ENCODE results near the gene C20orf204.

C20orf204 gene

DNA sequence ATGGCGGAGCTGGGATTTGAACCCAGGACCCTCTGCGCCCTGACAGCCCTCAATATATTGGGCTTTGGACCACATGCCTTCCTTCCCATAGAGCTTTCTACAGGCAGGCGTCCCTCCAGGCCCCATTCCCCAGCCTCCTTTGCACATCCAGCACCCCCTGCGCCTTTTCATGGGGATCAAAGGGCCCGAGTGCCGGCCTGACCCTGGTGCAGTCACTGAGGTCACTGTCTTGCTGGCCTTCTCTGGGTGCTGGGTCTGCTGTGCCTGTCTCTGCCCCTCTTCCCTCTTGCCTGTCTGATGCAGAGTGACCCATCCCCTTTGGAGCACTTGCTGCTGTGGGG lies 45.6 kb downstream of the C20orf204 start:
- no peaks in the 10 kb centered on the region for H3K36me3 ChIP-seq (ENCODE audit: control insufficient read depth, insufficient read depth, low read length)
- H3K23ac ChIP-seq (ENCODE audit: low read length): no peak overlapping the region
- no peak overlapping the region for H2BK15ac ChIP-seq (replicated peaks; ENCODE audit: low read depth)
- no peak overlapping the region for H3K18ac ChIP-seq (ENCODE audit: low read length)
- no peak overlapping the region for H3K56ac ChIP-seq (ENCODE audit: low read length)
- H4K8ac ChIP-seq (ENCODE audit: low read depth, low read length): no peak overlapping the region
- H3K4me3 ChIP-seq (ENCODE audit: low read length): no peak overlapping the region
- peaks cover 19% of the 10 kb centered on the region for H3K27me3 ChIP-seq (ENCODE audit: insufficient read depth, low read length, poor library complexity)
- whole genome bisulfite sequencing (ENCODE audit: extremely low coverage, insufficient coverage, low lambda C conversion rate): no CpG with 5 or more reads among the region's 6 CpGs
- no peak overlapping the region for H2BK5ac ChIP-seq (ENCODE audit: low read length)
- no peaks in the 10 kb centered on the region for H3K4me1 ChIP-seq (ENCODE audit: control insufficient read depth, low read depth, low read length)
- H3K27ac ChIP-seq (ENCODE audit: low read depth, low read length): no peak overlapping the region
- no peak for DNase-seq
- H3K4ac ChIP-seq (ENCODE audit: low read depth, low read length): no peak overlapping the region
- no peak overlapping the region for H2BK120ac ChIP-seq (ENCODE audit: low read depth, low read length)
- H2AK5ac ChIP-seq (ENCODE audit: low read length): no peak overlapping the region
- no peaks in the 10 kb centered on the region for H3K79me2 ChIP-seq (ENCODE audit: control insufficient read depth, insufficient read depth, low read length)
- H4K5ac ChIP-seq (ENCODE audit: low read length): no peak overlapping the region
- no peaks in the 10 kb centered on the region for H3K79me1 ChIP-seq (ENCODE audit: low read length)
- H3K9ac ChIP-seq (ENCODE audit: low read length): no peak overlapping the region
- H3K4me2 ChIP-seq (ENCODE audit: low read length): no peak overlapping the region

DNA sequence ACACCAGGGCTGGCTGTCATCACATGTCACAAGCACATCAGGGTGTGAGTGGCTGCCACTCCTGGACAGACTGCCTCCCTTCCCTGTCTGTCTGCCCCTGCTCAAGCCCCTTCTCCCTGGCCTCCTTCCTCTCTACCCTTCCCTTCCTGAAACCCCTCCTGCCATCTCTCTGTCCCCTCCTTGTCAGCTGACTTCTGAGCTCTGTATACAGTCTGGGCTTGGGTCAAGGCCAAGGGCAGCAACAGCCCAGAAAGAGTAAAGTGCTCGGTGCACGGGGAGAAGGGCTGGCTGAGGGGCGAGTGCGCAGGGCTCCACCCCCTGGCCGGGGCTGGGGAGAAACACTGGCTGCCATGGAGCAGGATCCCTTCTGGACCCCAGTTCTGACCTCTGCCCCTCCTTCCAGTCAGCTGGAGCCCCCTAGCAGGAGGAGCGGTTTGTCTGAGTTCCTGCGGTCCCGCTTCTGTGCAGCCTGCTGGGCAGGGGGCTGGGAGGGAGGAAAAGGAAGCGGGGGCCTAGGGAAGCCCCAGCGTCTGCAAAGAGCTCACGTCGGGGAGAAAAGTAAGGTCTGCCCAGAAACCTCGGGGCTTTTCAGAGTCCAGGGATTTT lies 46.2 kb downstream of the C20orf204 start:
- H2AK5ac ChIP-seq (ENCODE audit: low read length): no peak overlapping the region
- no peak overlapping the region for H4K8ac ChIP-seq (ENCODE audit: low read depth, low read length)
- H4K5ac ChIP-seq (ENCODE audit: low read length): no peak overlapping the region
- no peak overlapping the region for H3K56ac ChIP-seq (ENCODE audit: low read length)
- H3K27ac ChIP-seq (ENCODE audit: low read depth, low read length): no peak overlapping the region
- no peaks in the 10 kb centered on the region for H3K79me2 ChIP-seq (ENCODE audit: control insufficient read depth, insufficient read depth, low read length)
- H3K4me3 ChIP-seq (ENCODE audit: low read length): no peak overlapping the region
- no peak overlapping the region for H2BK15ac ChIP-seq (replicated peaks; ENCODE audit: low read depth)
- H2BK5ac ChIP-seq (ENCODE audit: low read length): no peak overlapping the region
- no peaks in the 10 kb centered on the region for H3K4me1 ChIP-seq (ENCODE audit: control insufficient read depth, low read depth, low read length)
- no peak for DNase-seq
- peaks cover 19% of the 10 kb centered on the region for H3K27me3 ChIP-seq (ENCODE audit: insufficient read depth, low read length, poor library complexity)
- no peak overlapping the region for H3K23ac ChIP-seq (ENCODE audit: low read length)
- H3K18ac ChIP-seq (ENCODE audit: low read length): no peak overlapping the region
- no peak overlapping the region for H3K4ac ChIP-seq (ENCODE audit: low read depth, low read length)
- no peaks in the 10 kb centered on the region for H3K79me1 ChIP-seq (ENCODE audit: low read length)
- H3K9ac ChIP-seq (ENCODE audit: low read length): no peak overlapping the region
- no peak overlapping the region for H3K4me2 ChIP-seq (ENCODE audit: low read length)
- WGBS (ENCODE audit: extremely low coverage, insufficient coverage, low lambda C conversion rate): no CpG with 5 or more reads among the region's 13 CpGs
- no peak overlapping the region for H2BK120ac ChIP-seq (ENCODE audit: low read depth, low read length)
- no peaks in the 10 kb centered on the region for H3K36me3 ChIP-seq (ENCODE audit: control insufficient read depth, insufficient read depth, low read length)

- H2BK15ac ChIP-seq (replicated peaks; ENCODE audit: low read depth): no peak overlapping the region
- no CpG with 5 or more reads among the region's 13 CpGs for WGBS (ENCODE audit: extremely low coverage, insufficient coverage, low lambda C conversion rate)
- no peak overlapping the region for H3K56ac ChIP-seq (ENCODE audit: low read length)
- no peak overlapping the region for H3K18ac ChIP-seq (ENCODE audit: low read length)
- H3K23ac ChIP-seq (ENCODE audit: low read length): no peak overlapping the region
- peak overlapping the region; percentile 5 for H3K4me2 ChIP-seq (ENCODE audit: low read length)
- H3K27me3 ChIP-seq (ENCODE audit: insufficient read depth, low read length, poor library complexity): peaks cover 19% of the 10 kb centered on the region
- H3K9ac ChIP-seq (ENCODE audit: low read length): peak overlapping the region; percentile 3
- no peaks in the 10 kb centered on the region for H3K79me1 ChIP-seq (ENCODE audit: low read length)
- no peaks in the 10 kb centered on the region for H3K79me2 ChIP-seq (ENCODE audit: control insufficient read depth, insufficient read depth, low read length)
- no peak overlapping the region for H3K27ac ChIP-seq (ENCODE audit: low read depth, low read length)
- H4K5ac ChIP-seq (ENCODE audit: low read length): no peak overlapping the region
- DNase-seq: no peak
- H3K4me1 ChIP-seq (ENCODE audit: control insufficient read depth, low read depth, low read length): no peaks in the 10 kb centered on the region
- H2AK5ac ChIP-seq (ENCODE audit: low read length): no peak overlapping the region
- H2BK120ac ChIP-seq (ENCODE audit: low read depth, low read length): no peak overlapping the region
- H2BK5ac ChIP-seq (ENCODE audit: low read length): no peak overlapping the region
- H3K4ac ChIP-seq (ENCODE audit: low read depth, low read length): no peak overlapping the region
- no peak overlapping the region for H3K4me3 ChIP-seq (ENCODE audit: low read length)
- H3K36me3 ChIP-seq (ENCODE audit: control insufficient read depth, insufficient read depth, low read length): no peaks in the 10 kb centered on the region
- H4K8ac ChIP-seq (ENCODE audit: low read depth, low read length): no peak overlapping the region
These were observed 46.9 kb downstream of the C20orf204 start for GRCh38 chr20:64082820-64083377.

DNA sequence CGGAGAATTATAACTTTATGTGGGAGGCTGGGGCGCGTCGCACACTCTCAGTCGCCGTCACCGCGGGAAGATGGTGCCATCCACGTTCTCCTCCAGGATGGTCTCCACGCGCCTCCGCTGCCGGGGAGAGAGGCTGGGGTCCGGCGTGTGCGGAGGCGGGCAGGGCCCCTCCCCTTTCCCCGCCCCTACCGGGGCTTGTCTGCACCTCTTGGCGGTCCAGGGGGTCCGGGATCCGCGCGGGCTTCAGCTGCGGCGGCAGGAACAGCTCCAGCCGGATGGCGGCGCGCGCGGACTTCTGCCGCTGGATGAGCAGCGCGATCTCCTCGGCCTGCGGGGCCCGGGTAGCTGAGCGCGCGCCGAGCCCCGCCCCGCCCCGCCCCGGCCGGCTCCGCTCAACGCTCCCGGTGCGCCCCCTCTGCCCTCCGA lies 47.4 kb downstream of the C20orf204 start:
- no peak overlapping the region for H3K18ac ChIP-seq (ENCODE audit: low read length)
- H2BK15ac ChIP-seq (replicated peaks; ENCODE audit: low read depth): no peak overlapping the region
- H2BK5ac ChIP-seq (ENCODE audit: low read length): no peak overlapping the region
- no peak overlapping the region for H4K8ac ChIP-seq (ENCODE audit: low read depth, low read length)
- no CpG with 5 or more reads among the region's 52 CpGs for WGBS (ENCODE audit: extremely low coverage, insufficient coverage, low lambda C conversion rate)
- no peak overlapping the region for H3K4ac ChIP-seq (ENCODE audit: low read depth, low read length)
- no peaks in the 10 kb centered on the region for H3K36me3 ChIP-seq (ENCODE audit: control insufficient read depth, insufficient read depth, low read length)
- H3K27me3 ChIP-seq (ENCODE audit: insufficient read depth, low read length, poor library complexity): peaks cover 19% of the 10 kb centered on the region
- H3K27ac ChIP-seq (ENCODE audit: low read depth, low read length): no peak overlapping the region
- DNase-seq: peak; percentile 81
- no peak overlapping the region for H2BK120ac ChIP-seq (ENCODE audit: low read depth, low read length)
- no peak overlapping the region for H3K23ac ChIP-seq (ENCODE audit: low read length)
- H3K9ac ChIP-seq (ENCODE audit: low read length): peak overlapping the region; percentile 72
- H3K4me3 ChIP-seq (ENCODE audit: low read length): peak overlapping the region; percentile 25
- H3K79me1 ChIP-seq (ENCODE audit: low read length): no peaks in the 10 kb centered on the region
- no peaks in the 10 kb centered on the region for H3K4me1 ChIP-seq (ENCODE audit: control insufficient read depth, low read depth, low read length)
- no peak overlapping the region for H2AK5ac ChIP-seq (ENCODE audit: low read length)
- peak overlapping the region; percentile 88 for H3K56ac ChIP-seq (ENCODE audit: low read length)
- H4K5ac ChIP-seq (ENCODE audit: low read length): no peak overlapping the region
- peak overlapping the region; percentile 84 for H3K4me2 ChIP-seq (ENCODE audit: low read length)
- H3K79me2 ChIP-seq (ENCODE audit: control insufficient read depth, insufficient read depth, low read length): no peaks in the 10 kb centered on the region

DNA sequence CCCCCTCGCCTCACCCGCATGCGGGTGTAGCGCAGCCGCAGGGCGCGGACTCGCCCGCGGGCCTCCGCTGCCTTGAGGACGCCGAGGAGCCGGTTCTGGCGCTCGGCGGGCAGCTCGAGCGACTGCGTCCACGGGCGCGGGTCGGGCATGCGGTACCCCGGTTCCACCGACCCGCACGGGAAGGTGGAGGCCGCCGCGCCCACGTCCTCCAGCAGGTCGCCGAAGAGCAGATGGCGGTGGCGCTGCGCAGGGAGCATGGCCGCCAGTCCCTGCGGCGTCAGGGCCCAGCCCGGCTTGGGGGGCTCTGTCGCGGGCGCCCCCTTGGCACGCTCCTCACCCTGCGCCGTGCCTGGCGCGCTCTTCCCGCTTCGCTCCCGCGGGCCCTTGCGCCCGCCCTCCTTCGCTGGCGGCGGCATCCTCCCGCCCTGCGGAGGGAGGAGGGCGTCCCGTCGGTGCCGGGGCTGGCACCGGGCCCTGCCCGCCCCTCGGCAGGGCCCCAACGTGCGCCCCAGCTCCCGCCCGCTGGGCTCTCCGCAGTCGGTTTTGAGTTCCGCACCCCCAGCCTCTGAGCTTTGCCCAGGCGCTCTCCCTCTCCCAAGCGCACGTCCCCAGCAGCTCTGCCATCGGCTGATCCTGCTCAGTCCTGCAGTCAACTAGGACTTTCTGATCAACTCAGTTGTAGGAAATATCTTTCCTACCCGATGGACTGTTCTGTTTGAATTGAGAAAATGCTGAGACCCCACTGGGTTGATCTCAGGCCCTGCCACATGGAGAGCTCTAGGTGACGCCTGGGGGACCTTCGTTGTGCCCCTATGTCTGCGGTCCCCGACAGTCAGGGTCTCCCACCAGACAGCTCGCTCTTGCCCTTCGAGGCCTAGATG lies 48.1 kb downstream of the C20orf204 start, which contains the start of gene LKAAEAR1:
TSS of gene LKAAEAR1 (minus strand) at position 595 of the 881 bp plus-strand sequence. CDS start at position 416, 179 bp downstream.
- Histone ChIP-seq H3K23ac (ENCODE audit: low read length) (peak within 1 kb of the TSS; percentile 24), H3K36me3 (ENCODE audit: control insufficient read depth, insufficient read depth, low read length) (no peaks in the 10 kb centered on the region), H3K56ac (ENCODE audit: low read length) (peak within 1 kb of the TSS; percentile 88), H3K27me3 (ENCODE audit: insufficient read depth, low read length, poor library complexity) (peaks cover 19% of the 10 kb centered on the region), H3K9ac (ENCODE audit: low read length) (peak within 1 kb of the TSS; percentile 72), H3K4me2 (ENCODE audit: low read length) (peak within 1 kb of the TSS; percentile 84), H2BK15ac (replicated peaks; ENCODE audit: low read depth) (no peak within 1 kb of the TSS), H2AK5ac (ENCODE audit: low read length) (no peak within 1 kb of the TSS), H3K27ac (ENCODE audit: low read depth, low read length) (no peak within 1 kb of the TSS), H4K5ac (ENCODE audit: low read length) (no peak within 1 kb of the TSS), H3K79me2 (ENCODE audit: control insufficient read depth, insufficient read depth, low read length) (no peaks in the 10 kb centered on the region), H3K4me1 (ENCODE audit: control insufficient read depth, low read depth, low read length) (no peaks in the 10 kb centered on the region), H2BK120ac (ENCODE audit: low read depth, low read length) (no peak within 1 kb of the TSS), H2BK5ac (ENCODE audit: low read length) (no peak within 1 kb of the TSS), H3K18ac (ENCODE audit: low read length) (no peak within 1 kb of the TSS), H4K8ac (ENCODE audit: low read depth, low read length) (no peak within 1 kb of the TSS), H3K79me1 (ENCODE audit: low read length) (no peaks in the 10 kb centered on the region), H3K4me3 (ENCODE audit: low read length) (peak within 1 kb of the TSS; percentile 25), H3K4ac (ENCODE audit: low read depth, low read length) (no peak within 1 kb of the TSS)
- no peak for DNase-seq
- WGBS (ENCODE audit: extremely low coverage, insufficient coverage, low lambda C conversion rate): no CpG with 5 or more reads among the region's 86 CpGs

Data from mesendoderm (in vitro differentiated cells).